Measurements from ENCODE around the gene METAP1D. TPM values are rescaled to one million over a fixed set of nuclear protein-coding genes. Genes with fewer than 3 reads are reported as not detected.
"Not testable (repeated sequence)": the region's sequence is repeated elsewhere in the genome, so short reads cannot be mapped to it uniquely, and the experiment has no call there.

The METAP1D gene
- total and polyA plus RNA-seq, 2 of the 4 experiments (the other 2 are of a cell fraction), result 3.4 to 5.5 TPM

GRCh38 chr2:171997031-171997430 is 2.7 kb upstream of the METAP1D start:
- H3K4me3 ChIP-seq (ENCODE audit: insufficient read depth, low read depth, low read length); H3K4me1 ChIP-seq (ENCODE audit: control insufficient read depth, insufficient read depth, low read length); H2AK5ac ChIP-seq (ENCODE audit: low read depth, low read length); CTCF ChIA-PET; H2BK5ac ChIP-seq (ENCODE audit: low read depth, low read length, poor library complexity, severe bottlenecking); dilution Hi-C loops (cut with HindIII; ENCODE audit: low sequenced_read_pairs, unreplicated experiment); H3K9ac ChIP-seq (ENCODE audit: low read depth, low read length); H2BK120ac ChIP-seq (ENCODE audit: low read depth, low read length); H4K20me1 ChIP-seq (ENCODE audit: insufficient read depth, low read length); BruUV-seq (replicated peaks); H4K91ac ChIP-seq (ENCODE audit: insufficient read depth, low read depth, low read length); DNase-seq; H3K27me3 ChIP-seq (ENCODE audit: control insufficient read depth, insufficient read depth, low read length); H3K56ac ChIP-seq (ENCODE audit: extremely low read depth, insufficient read depth, low read length); H3K4me2 ChIP-seq (ENCODE audit: low read depth, low read length); H2BK15ac ChIP-seq (ENCODE audit: low read depth, low read length); H2AFZ ChIP-seq (replicated peaks; ENCODE audit: low read length, poor library complexity); H3K9me3 ChIP-seq (ENCODE audit: control insufficient read depth, insufficient read depth, low read length); H3K18ac ChIP-seq (ENCODE audit: low read depth, low read length); H3K36me3 ChIP-seq (ENCODE audit: control insufficient read depth, insufficient read depth, low read length); in situ Hi-C loops (cut with MboI; ENCODE audit: low sequenced_read_pairs); H2BK20ac ChIP-seq (ENCODE audit: low read depth, low read length); H3K23ac ChIP-seq (ENCODE audit: low read depth, low read length); ATAC-seq (ENCODE audit: low read depth); H3K27ac ChIP-seq (ENCODE audit: insufficient read depth, low read length); H3K9me1 ChIP-seq (ENCODE audit: insufficient read depth, low read length); H3K14ac ChIP-seq (replicated peaks; ENCODE audit: low read depth, low read length); H3K4ac ChIP-seq (ENCODE audit: low read depth, low read length); H4K8ac ChIP-seq (ENCODE audit: low read depth in 2 of 2, low read length in 2 of 2); POLR2A ChIA-PET (ENCODE audit: unreplicated experiment); H4K5ac ChIP-seq (ENCODE audit: low read depth, low read length); H2AK9ac ChIP-seq (replicated peaks; ENCODE audit: low read depth, low read length, poor library complexity): not testable (repeated sequence)
- intact Hi-C loops (cut with micrococcal nuclease), result loop anchor here (5.0 kb wide), 1 partner anchor 90 kb away; the partner anchor contains the start of gene DLX1
- peaks cover 0 to 15% of the 10 kb centered on the region in 2 experiments; a peak in 1 of 4 replicates for H3K79me1 ChIP-seq (ENCODE audit: low read depth in 1 of 2, low read length in 2 of 2)
- WGBS, 2 experiments (ENCODE audit: extremely low coverage in 2 of 2, insufficient read length in 1 of 2), result 100% methylated on average over 3 of the region's 5 CpGs; no CpG with 5 or more reads in 1 of the 2 experiments
